GM12865 (cell line): ENCODE results near the gene SOX6.

Source experiments
- DNase-seq: peaks from one replicate; pipeline ENCODE4 v3.0.0; 2010; ENCODE audit warnings: low read depth
- H3K4me3 ChIP-seq: 2 replicates; pipeline ENCODE4 v1.5.1; 2011; ENCODE audit warnings: mild to moderate bottlenecking, low read depth, low read length, control low read depth
- CTCF ChIP-seq: IDR thresholded peaks from 2 replicates; pipeline ENCODE4 v1.5.1; 2011; ENCODE audit warnings: low read length, control low read depth, low read depth, inconsistent platforms; ENCODE audit not compliant: insufficient read depth; ENCODE audit errors: missing control alignments

The SOX6 gene

DNA sequence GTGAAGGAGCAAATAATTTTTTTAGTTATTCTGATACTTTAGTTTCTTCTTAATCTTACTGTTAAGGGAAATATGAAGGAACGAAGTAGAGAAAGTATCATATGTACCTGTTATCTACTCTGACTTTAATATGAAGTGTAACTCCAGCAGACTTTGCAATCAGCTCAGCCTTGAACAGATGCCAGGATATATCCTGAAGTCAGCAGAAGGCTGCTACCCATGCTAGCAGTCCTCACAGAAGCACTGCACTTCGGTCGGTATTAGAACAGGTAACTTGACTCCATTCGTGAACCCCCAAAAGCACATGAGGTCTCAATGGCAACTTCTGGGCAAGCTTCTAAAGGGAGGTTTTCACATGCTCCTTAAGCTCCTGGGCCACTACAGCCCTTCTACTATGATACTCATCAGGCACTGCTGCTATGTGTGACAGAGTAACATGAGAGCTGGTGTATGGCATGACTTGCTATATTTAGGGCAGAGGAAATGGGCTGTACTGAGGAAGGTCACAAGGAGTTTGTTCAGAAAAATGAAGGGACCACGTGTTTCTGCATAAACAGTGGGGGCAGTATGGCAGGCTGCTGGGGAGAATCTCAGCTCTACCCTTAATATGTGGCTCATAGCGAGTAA is 344.1 kb downstream of the SOX6 start:
- TF ChIP-seq CTCF = no peak
- H3K4me3 ChIP-seq = no peak overlapping the region
- DNase-seq = no peak

- DNase-seq = no peak
- H3K4me3 ChIP-seq = no peak overlapping the region
- TF ChIP-seq CTCF = no peak
These were observed 344.9 kb downstream of the SOX6 start for GRCh38 chr11:16011396-16011795.

GRCh38 chr11:16009021-16009420 is 347.3 kb downstream of the SOX6 start:
- no peak for TF ChIP-seq CTCF
- H3K4me3 ChIP-seq = no peak overlapping the region
- no peak for DNase-seq

- no peak for TF ChIP-seq CTCF
- no peak overlapping the region for H3K4me3 ChIP-seq
- no peak for DNase-seq
These were observed 348.8 kb downstream of the SOX6 start for GRCh38 chr11:16007514-16007913.

DNA sequence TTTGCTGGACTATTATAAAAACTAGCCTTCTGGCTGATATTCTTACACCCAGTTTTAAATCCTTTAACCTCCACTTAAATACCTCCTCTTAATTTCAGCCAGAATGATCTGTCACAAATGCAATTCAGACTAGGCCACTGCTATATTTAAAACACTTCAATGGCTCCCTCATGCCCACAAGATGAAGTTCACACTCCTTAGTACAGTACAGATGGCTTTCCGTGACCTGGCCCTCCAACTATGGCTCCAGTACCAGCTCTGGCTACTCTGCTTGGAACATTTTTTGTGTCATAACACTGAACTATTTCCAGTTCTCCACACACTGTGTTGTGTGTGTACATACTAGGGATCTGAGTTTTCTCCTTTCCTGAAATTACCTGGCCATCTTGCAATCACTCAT is 353.4 kb downstream of the SOX6 start:
- no peak for TF ChIP-seq CTCF
- DNase-seq = no peak
- no peak overlapping the region for H3K4me3 ChIP-seq

GRCh38 chr11:16001899-16002426 is 354.4 kb downstream of the SOX6 start:
- peak; percentile 38 for DNase-seq
- no peak for TF ChIP-seq CTCF
- H3K4me3 ChIP-seq = peak overlapping the region; percentile 16; the same call in 1 of the 2 replicates

- TF ChIP-seq CTCF = no peak
- DNase-seq = no peak
- no peak overlapping the region for H3K4me3 ChIP-seq
These were observed 355.2 kb downstream of the SOX6 start for GRCh38 chr11:16001044-16001568.
